LNCaP clone FGC (cell line): Measurements from ENCODE around the gene ADAMTS14.

ENCODE experiments used
- DNase-seq: peaks from one replicate; pipeline ENCODE4 v3.0.0-alpha.2; 2011; ENCODE audit warnings: low read depth
- H3K4me3 ChIP-seq: 2 replicates; pipeline ENCODE4 v1.5.1; 2011; ENCODE audit warnings: mild to moderate bottlenecking, low read depth, low read length, control low read depth
- CTCF ChIP-seq: IDR thresholded peaks from 2 replicates; pipeline ENCODE4 v1.5.1; 2012; ENCODE audit warnings: mild to moderate bottlenecking; ENCODE audit not compliant: control insufficient read depth, insufficient read depth; ENCODE audit errors: extremely low read depth

The ADAMTS14 gene

GRCh38 chr10:70652761-70653657, 19.3 kb upstream of the ADAMTS14 start:
- TF ChIP-seq CTCF: no peak
- H3K4me3 ChIP-seq: no peak overlapping the region
- no peak for DNase-seq

GRCh38 chr10:70655316-70655715, 17.0 kb upstream of the ADAMTS14 start:
- no peak for DNase-seq
- no peak overlapping the region for H3K4me3 ChIP-seq
- TF ChIP-seq CTCF: no peak

- no peak for DNase-seq
- TF ChIP-seq CTCF: no peak
- no peak overlapping the region for H3K4me3 ChIP-seq
Observed at GRCh38 chr10:70656489-70656888, 15.8 kb upstream of the ADAMTS14 start.

GRCh38 chr10:70657041-70657440, 15.3 kb upstream of the ADAMTS14 start:
- TF ChIP-seq CTCF: no peak
- H3K4me3 ChIP-seq: no peak overlapping the region
- no peak for DNase-seq

- no peak for DNase-seq
- H3K4me3 ChIP-seq: no peak overlapping the region
- no peak for TF ChIP-seq CTCF
Observed at GRCh38 chr10:70658582-70659136, 13.6 kb upstream of the ADAMTS14 start.

GRCh38 chr10:70659306-70659705, 13.0 kb upstream of the ADAMTS14 start:
- DNase-seq: no peak
- no peak for TF ChIP-seq CTCF
- H3K4me3 ChIP-seq: no peak overlapping the region

- no peak for DNase-seq
- no peak for TF ChIP-seq CTCF
- H3K4me3 ChIP-seq: no peak overlapping the region
Observed at GRCh38 chr10:70660722-70661121, 11.6 kb upstream of the ADAMTS14 start.
